Measurements from ENCODE around the gene CTNNBL1. TPM values are rescaled to one million over a fixed set of nuclear protein-coding genes. Genes with fewer than 3 reads are reported as not detected.

The CTNNBL1 gene
- total RNA-seq, 1 experiment from 2014 or later = 49.9 TPM

DNA sequence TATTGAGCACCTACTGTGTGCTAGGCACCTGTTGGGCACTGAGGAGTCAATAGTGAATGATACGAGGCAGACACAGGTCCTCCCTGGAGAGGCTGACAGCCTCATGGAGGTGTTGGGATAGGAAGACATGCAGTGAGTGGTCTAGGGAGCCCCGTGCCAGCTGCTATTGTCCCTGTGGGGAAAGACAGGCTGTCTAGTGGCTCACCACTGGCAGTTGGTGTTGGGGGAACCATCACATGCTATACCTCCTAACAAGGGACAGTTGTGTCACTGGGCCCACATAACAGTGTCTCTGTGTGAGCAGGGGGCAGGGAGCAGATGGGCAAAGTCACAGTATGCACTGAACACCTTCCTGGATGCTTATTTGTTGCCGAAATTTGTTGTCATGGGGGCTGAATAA, 45.9 kb upstream of the CTNNBL1 start:
- no peaks in the 10 kb centered on the region for H3F3A ChIP-seq (ENCODE audit: low read length, unreplicated experiment)
- DNase-seq = no peak
- H2AFZ ChIP-seq (ENCODE audit: low read length) = no peak overlapping the region
- no TSS peak for BruUV-seq (replicated peaks)
- H3K4me2 ChIP-seq (ENCODE audit: low read length) = no peak overlapping the region
- ChIA-PET POLR2A (ENCODE audit: unreplicated experiment) (interaction anchor here (0.5 kb wide), 1 partner anchor 127 kb away, joined by 5 read pairs; no protein-coding TSS in a partner anchor), CTCF (no interaction called here)
- no peaks in the 10 kb centered on the region for H4K20me1 ChIP-seq (ENCODE audit: low read length)
- H3K9ac ChIP-seq (ENCODE audit: low read length) = no peak overlapping the region
- no peaks in the 10 kb centered on the region for H3K9me3 ChIP-seq (ENCODE audit: low read length)
- intact Hi-C loops (cut with micrococcal nuclease) = no loop called here
- ATAC-seq = no peak
- H3K4me3 ChIP-seq (ENCODE audit: low read length) = no peak overlapping the region
- no peaks in the 10 kb centered on the region for H3K79me2 ChIP-seq (ENCODE audit: low read length)
- no peaks in the 10 kb centered on the region for H3K4me1 ChIP-seq (ENCODE audit: insufficient read depth, low read length)
- H3K27ac ChIP-seq (ENCODE audit: low read length) = no peak overlapping the region
- no peak for TF ChIP-seq EZH2 (IDR thresholded peaks at IDR 0.05; ENCODE audit: low read length, unreplicated experiment)
- TF ChIP-seq, protein P1, sequence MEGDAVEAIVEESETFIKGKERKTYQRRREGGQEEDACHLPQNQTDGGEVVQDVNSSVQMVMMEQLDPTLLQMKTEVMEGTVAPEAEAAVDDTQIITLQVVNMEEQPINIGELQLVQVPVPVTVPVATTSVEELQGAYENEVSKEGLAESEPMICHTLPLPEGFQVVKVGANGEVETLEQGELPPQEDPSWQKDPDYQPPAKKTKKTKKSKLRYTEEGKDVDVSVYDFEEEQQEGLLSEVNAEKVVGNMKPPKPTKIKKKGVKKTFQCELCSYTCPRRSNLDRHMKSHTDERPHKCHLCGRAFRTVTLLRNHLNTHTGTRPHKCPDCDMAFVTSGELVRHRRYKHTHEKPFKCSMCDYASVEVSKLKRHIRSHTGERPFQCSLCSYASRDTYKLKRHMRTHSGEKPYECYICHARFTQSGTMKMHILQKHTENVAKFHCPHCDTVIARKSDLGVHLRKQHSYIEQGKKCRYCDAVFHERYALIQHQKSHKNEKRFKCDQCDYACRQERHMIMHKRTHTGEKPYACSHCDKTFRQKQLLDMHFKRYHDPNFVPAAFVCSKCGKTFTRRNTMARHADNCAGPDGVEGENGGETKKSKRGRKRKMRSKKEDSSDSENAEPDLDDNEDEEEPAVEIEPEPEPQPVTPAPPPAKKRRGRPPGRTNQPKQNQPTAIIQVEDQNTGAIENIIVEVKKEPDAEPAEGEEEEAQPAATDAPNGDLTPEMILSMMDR (conservative IDR thresholded peaks at IDR 0.05; ENCODE audit: low read depth, low read length) = no peak
- TF ChIP-seq EZH2phosphoT487 (IDR thresholded peaks at IDR 0.05; ENCODE audit: borderline replicate concordance, low read length) = no peak
- peaks cover 32% of the 10 kb centered on the region for H3K27me3 ChIP-seq (ENCODE audit: low read length)
- no peaks in the 10 kb centered on the region for H3K9me2 ChIP-seq (replicated peaks; ENCODE audit: low read length)
- H3K36me3 ChIP-seq (ENCODE audit: low read depth, low read length) = no peaks in the 10 kb centered on the region

DNA sequence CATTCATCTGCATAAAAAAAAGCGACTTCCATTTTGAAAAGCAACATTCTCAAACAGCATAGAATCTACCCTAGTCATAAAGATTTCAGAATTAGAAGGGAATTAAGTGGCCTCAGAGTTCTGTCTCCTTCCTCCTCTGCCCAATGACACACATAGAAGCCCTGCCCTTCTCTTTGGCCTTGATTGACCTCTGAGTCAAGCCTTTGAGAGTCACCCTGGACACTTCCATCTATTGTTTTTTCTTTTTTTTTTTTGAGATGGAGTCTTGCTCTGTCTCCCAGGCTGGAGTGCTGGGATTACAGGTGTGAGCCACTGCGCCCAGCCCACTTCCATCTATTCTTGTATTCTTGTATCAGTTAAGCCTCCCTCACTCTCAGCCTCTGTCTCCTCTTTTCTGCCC, 44.8 kb upstream of the CTNNBL1 start:
- CTCF ChIA-PET = no interaction called here
- no peaks in the 10 kb centered on the region for H3K9me3 ChIP-seq (ENCODE audit: low read length)

DNA sequence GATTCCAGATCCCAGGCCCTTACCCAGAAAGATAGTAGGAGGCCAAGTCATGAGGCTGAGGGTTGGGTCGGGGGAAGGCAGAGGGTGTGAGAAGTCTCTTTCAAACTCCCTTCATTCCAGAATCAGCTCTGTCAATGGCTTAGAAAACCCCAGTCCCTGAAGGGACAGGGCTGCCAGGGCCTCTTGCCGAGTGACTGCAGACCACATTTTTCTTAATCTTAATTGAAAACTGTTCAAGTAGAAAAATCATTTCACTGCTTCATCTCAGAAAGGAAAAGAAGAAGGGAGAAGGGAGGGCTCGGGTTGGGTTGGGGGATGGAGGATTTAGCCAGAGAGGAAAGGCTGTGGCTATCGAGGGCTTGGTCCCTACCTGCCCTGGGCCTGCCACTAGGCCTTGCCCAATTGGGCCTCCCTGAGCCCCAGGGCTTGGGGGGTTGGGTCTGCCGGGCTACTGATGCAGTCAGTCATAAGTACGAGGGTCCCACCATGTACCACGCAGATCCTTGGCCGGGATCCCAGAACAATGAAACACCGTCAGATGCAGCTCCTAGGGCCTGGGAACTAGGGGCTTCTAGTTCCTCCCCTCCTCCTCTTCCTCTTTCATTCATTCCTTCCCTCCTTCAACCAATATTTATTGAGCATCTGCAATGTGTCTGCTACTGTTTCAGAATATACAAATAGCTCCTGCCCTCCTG, 44.0 kb upstream of the CTNNBL1 start:
- Histone ChIP-seq H3K4me1 (ENCODE audit: insufficient read depth, low read length) (no peaks in the 10 kb centered on the region), H3K4me2 (ENCODE audit: low read length) (no peak overlapping the region), H3K9ac (ENCODE audit: low read length) (no peak overlapping the region), H3K27ac (ENCODE audit: low read length) (no peak overlapping the region), H3K27me3 (ENCODE audit: low read length) (peaks cover 15% of the 10 kb centered on the region; the same call in 1 of the 2 replicates), H4K20me1 (ENCODE audit: low read length) (no peaks in the 10 kb centered on the region), H3K9me3 (ENCODE audit: low read length) (no peaks in the 10 kb centered on the region), H3F3A (ENCODE audit: low read length, unreplicated experiment) (no peaks in the 10 kb centered on the region), H3K79me2 (ENCODE audit: low read length) (no peaks in the 10 kb centered on the region), H3K9me2 (replicated peaks; ENCODE audit: low read length) (no peaks in the 10 kb centered on the region), H3K36me3 (ENCODE audit: low read depth, low read length) (no peaks in the 10 kb centered on the region), H2AFZ (ENCODE audit: low read length) (no peak overlapping the region), H3K4me3 (ENCODE audit: low read length) (no peak overlapping the region)
- CTCF ChIA-PET = no interaction called here
- DNase-seq (no peak), ATAC-seq (no peak)
- no TSS peak for BruUV-seq (replicated peaks)
- TF ChIP-seq EZH2phosphoT487 (IDR thresholded peaks at IDR 0.05; ENCODE audit: borderline replicate concordance, low read length) (no peak), EZH2 (IDR thresholded peaks at IDR 0.05; ENCODE audit: low read length, unreplicated experiment) (no peak)
- TF ChIP-seq, protein P1 (conservative IDR thresholded peaks at IDR 0.05; ENCODE audit: low read depth, low read length) = no peak
- POLR2A ChIA-PET (ENCODE audit: unreplicated experiment) = no interaction called here
- intact Hi-C loops (cut with micrococcal nuclease) = no loop called here

More for the DNA sequence above, 44.8 kb upstream of the CTNNBL1 start:
- Histone ChIP-seq H3K9me2 (replicated peaks; ENCODE audit: low read length) (no peaks in the 10 kb centered on the region), H3K27me3 (ENCODE audit: low read length) (peaks cover 23% of the 10 kb centered on the region), H3K27ac (ENCODE audit: low read length) (no peak overlapping the region), H3K4me1 (ENCODE audit: insufficient read depth, low read length) (no peaks in the 10 kb centered on the region), H2AFZ (ENCODE audit: low read length) (no peak overlapping the region), H3K4me2 (ENCODE audit: low read length) (no peak overlapping the region), H3K36me3 (ENCODE audit: low read depth, low read length) (no peaks in the 10 kb centered on the region), H3K4me3 (ENCODE audit: low read length) (no peak overlapping the region), H4K20me1 (ENCODE audit: low read length) (no peaks in the 10 kb centered on the region), H3K9ac (ENCODE audit: low read length) (no peak overlapping the region), H3K79me2 (ENCODE audit: low read length) (no peaks in the 10 kb centered on the region), H3F3A (ENCODE audit: low read length, unreplicated experiment) (no peaks in the 10 kb centered on the region)
- no TSS peak for BruUV-seq (replicated peaks)
- intact Hi-C loops (cut with micrococcal nuclease) = no loop called here
- TF ChIP-seq, protein P1 (conservative IDR thresholded peaks at IDR 0.05; ENCODE audit: low read depth, low read length) = no peak
- TF ChIP-seq EZH2 (IDR thresholded peaks at IDR 0.05; ENCODE audit: low read length, unreplicated experiment) = no peak
- TF ChIP-seq EZH2phosphoT487 (IDR thresholded peaks at IDR 0.05; ENCODE audit: borderline replicate concordance, low read length) = no peak
- POLR2A ChIA-PET (ENCODE audit: unreplicated experiment) = no interaction called here
- ATAC-seq = no peak
- DNase-seq = no peak
